ENCODE results near the gene IER5.
"Not testable (repeated sequence)": the region's sequence is repeated elsewhere in the genome, so short reads cannot be mapped to it uniquely, and the experiment has no call there.

Gene IER5

DNA sequence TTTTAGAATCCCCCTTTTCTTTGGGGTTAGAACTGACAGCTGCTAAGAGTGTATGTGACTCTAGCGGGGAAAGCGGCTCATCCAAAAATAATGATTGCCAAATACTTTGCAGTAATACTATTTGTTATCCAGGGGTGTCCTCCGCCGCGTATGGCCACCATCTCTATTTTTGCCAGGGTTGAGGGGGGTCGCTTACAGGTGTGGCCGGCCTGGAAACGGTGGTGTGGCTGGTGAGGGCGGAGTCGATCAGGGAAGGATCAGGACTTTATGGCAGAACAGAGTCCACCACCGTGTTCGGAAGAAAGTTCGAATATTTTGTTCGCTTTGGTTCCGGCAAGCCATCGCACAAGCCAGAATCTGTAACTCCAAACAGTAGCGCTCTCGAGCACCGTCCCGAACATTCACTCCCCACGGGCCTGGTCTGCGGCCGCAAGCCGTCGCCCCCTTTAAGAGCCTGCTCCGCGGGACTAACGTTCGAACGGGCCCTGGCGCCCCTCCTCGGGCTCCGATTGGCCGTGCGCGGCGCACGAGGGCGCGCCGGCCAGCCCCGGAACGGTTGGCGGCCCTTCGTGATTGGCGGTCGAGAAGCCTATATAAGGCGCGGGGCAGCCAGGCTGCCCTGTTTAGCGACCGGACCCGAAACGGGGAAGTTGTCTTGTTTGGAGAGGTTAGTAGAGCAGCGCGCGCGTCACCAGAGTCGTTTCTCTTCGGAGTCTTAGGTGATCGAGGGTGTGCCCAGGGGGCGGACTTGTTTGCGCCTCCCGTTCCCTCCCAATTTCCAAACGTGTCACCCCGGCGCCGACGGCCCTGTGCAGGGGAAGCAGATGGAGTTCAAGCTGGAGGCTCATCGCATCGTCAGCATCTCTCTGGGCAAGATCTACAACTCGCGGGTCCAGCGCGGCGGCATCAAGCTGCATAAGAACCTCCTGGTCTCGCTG lies at the start of gene IER5:
Gene IER5 (plus strand): TSS at position 622 of the 938 bp plus-strand sequence. CDS start 203 bp downstream, at position 825.
- peak; percentile 92 to 93 for DNase-seq (ENCODE audit: low read depth in 2 of 2)

DNA sequence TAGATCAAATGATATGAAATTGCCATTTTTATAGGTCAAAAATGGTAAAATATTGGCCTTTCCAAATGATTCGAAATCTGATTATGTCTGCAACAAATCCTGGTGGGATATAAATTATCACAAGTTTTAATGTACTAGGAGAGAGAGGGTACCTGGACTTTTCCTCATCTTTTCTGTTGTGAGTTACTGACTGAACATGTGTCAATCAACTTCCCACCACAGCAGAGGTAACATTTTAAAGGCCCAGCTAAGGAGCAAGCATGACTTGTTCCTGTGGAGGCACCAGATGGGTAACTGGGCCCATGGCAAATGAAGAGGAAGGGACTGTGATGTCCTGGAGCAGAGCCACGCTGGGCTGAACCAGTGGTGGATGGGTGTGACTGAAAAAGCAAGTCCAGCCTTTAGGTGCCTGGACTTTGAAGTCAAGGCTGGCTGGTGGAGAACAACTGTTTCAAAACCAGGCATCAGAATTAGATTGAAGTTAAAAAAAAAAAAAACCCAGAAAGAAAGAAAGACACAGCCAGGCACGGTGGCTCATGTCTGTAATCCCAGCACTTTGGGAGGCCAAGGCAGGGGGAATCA lies 48.1 kb upstream of the IER5 start:
- no peak for DNase-seq (ENCODE audit: low read depth in 2 of 2)

DNA sequence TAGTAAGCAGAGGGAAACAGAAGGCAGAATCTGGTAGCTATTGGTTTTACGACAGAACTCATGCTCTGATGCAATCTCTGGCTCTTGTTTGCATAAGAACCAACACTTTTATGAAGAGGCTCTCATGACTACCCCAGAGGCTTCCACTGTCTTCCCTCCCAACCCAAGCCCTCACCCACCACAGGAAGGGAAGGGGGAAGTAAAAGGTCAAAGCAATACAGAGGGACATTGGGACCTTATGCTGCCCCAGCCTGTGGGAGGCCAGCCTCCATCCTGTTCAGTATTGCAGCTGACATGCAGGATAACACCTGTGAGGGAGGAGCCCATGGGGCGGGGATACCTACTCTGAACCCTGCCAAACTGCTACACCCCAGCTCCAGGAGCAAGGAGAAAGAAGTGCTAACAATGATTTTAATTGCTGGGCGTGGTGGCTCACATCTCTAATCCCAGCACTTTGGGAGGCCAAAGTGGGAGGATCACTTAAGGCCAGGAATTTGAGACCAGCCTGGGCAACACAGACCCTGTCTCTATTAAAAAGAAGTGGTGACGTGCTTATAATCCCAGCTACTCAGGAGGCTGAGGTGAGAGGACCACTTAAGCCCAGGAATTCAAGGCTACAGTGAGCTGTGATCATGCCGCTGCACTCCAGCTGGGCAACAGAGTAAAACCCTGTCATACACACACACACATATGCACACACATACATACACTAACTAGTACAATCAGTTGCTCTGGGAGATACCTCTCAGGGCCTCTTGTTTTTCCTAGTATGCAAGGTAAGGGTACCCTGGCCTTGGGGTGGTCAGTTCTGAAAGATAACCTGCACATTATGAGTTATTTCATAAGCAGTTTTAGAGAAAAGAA lies 45.2 kb upstream of the IER5 start:
- DNase-seq (ENCODE audit: low read depth in 2 of 2): no peak

DNA sequence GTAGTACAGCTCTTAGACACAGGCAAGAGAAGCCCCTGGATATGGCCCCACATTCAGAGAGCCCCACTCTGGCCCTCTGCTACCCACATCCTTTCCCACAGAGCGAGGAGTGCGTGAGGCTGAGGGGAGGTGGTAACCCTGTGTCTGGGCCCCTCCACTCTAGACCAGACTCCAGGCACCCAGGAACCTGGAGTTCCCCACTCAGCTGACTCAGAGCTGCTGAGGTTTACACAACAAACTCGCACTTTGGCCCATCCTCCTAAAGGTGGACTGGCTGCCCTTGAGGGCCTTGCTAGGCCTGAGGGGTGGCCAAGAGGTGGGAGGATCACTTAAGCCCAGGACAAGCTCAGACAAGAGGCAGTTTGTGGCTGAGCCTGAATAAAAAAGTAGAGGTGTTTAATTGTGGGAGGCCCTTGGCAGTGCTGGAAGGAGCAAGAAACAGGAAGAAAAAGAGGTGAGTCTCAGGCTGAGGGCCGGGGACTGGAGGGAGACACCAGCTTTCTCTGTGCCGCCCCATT lies 44.0 kb upstream of the IER5 start:
- DNase-seq (ENCODE audit: low read depth in 2 of 2): peak in 1 of 2 donors; percentile 37

DNA sequence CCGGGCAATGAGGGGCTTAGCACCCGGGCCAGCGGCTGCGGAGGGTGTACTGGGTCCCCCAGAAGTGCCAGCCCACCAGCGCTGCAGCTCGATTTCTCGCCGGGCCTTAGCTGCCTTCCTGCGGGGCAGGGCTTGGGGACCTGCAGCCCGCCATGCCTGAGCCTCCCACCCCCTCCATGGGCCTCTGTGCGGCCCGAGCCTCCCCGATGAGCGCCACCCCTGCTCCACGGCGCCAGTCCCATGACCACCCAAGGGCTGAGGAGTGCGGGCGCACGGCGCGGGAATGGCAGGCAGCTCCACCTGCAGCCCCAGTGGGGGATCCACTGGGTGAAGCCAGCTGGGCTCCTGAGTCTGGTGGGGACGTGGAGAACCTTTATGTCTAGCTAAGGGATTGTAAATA lies 42.6 kb upstream of the IER5 start:
- not testable (repeated sequence) for DNase-seq (ENCODE audit: low read depth in 2 of 2)

DNA sequence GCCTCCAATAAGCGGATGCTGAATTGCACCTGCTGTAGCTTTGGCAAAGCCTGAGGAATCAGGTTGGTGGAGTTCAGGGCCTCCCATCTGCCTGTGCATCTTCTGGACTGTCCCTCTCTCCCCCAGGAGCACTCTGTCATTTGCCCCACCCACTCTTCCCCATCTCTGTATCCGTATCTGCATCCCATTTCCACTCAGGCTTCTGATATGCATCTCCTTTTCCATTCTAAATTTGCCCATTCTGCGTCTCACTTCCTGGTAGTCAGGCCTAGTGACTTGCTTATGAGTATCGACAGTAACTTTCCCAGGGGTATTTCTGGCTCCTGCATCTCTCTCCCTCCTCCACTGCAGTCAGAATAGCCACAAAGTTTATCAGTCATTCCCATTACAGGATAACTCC lies 39.1 kb upstream of the IER5 start:
- DNase-seq (ENCODE audit: low read depth in 2 of 2): no peak

DNA sequence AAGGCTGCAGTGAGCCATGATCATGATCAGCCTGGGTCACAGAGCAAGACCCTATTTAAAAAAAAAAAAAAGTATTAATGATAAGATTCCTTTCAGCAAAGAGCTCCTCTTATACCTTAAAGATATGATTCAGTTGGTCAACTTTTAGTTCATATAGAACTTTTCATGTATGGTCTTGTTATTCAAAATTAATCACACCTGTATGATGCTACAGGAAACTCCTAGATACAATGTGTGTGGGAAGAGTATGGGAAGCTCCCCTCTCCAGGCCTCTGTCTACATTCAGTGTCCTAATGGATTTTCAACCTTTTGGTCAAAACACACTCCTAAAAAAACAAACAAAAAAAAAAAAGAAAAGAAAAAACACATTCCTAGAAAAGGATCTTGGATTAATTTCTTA lies 37.6 kb upstream of the IER5 start:
- DNase-seq (ENCODE audit: low read depth in 2 of 2): no peak

DNA sequence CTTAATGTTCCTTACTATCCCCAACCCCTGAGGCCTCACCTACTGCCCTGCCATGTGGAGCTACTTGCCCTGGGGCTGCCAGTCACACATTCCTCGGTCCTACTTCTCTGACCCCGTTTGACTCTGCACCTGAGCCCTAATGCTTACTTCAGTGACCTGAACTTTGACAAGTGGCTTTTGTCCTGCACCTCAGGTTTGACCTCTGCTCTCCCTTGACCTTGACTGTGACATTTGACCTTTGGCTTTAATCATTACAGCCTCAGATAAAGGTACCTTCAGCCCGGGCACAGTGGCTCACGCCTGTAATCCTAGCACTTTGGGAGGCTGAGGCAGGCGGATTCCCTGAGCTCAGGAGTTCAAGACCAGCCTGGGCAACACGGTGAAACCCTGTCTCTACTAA lies 31.9 kb upstream of the IER5 start:
- DNase-seq (ENCODE audit: low read depth in 2 of 2): no peak

DNA sequence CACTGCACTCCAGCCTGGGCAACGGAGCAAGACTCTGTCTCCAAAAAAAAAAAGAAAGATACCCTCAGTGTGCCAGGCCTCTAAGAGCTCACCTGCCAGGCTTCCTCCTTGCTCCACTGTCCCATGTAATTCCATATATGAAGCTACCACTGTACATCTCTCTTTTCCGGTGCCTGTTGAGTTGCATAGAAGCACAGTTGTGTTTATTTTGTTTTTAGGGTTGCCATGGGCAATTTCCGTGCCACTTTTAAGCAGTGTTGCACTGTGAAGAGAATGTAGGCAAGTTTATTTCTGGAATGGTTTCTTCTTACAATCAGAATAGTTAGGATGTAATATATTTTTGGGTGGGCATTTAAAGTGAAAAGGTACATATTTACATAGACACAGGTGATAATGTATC lies 31.4 kb upstream of the IER5 start:
- DNase-seq (ENCODE audit: low read depth in 2 of 2): no peak

DNA sequence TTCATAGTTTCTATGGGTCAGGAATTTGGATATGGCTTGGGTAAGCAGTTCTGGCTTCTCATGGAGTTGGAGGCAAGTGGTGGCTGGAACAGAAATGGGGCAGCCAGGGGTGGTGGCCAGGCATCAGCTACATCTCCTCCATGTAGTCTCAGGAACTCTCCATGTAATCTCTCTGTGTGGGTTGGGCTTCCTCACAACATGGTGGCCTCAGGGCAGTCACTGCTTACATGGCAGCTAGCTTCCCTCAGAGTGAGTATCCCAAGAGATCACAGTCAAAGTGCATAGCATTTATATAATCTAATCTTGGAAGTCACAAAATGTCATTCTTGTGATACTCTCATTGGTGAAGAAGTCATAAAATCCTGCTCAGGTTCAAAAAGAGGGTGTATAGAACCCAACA lies 29.1 kb upstream of the IER5 start:
- no peak for DNase-seq (ENCODE audit: low read depth in 2 of 2)

DNA sequence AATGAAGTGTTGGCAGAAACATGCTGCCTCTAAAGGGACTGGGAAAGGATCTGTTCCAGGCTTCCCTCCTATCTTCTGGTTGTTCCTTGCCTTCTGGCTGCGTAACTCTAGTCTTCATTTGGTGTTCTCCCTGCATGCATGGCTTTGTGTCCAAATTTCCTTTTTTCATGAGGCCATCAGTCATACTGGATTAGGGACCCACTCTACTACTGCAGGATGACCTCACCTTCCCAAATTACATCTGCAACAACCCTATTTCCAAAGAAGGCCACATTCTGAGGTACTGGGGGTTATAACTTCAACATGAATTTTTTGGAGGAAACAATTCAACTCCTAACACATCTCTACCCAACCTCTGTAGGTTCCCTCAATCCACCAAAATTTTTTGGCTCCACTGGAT lies 28.4 kb upstream of the IER5 start:
- DNase-seq (ENCODE audit: low read depth in 2 of 2): no peak

DNA sequence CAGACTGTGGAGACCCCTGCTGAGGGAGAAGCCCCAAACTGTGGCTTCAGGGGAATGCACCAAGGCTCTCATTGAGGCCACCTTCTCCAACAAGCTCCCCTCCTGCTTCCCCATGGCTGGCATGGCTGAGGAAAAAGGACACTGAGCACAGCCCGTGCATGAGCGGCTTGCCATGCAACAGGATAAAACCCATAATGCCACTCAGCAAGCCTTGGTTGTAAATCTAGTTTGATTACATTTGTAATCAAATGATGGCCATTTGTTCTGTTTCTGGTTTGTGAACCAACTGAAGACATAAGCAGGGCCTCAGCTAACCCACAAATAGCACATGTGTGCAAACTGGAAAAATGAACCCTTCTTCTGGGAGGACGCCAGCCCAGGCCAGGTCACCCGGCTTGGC lies 27.6 kb upstream of the IER5 start:
- not testable (repeated sequence) for DNase-seq (ENCODE audit: low read depth in 2 of 2)

DNA sequence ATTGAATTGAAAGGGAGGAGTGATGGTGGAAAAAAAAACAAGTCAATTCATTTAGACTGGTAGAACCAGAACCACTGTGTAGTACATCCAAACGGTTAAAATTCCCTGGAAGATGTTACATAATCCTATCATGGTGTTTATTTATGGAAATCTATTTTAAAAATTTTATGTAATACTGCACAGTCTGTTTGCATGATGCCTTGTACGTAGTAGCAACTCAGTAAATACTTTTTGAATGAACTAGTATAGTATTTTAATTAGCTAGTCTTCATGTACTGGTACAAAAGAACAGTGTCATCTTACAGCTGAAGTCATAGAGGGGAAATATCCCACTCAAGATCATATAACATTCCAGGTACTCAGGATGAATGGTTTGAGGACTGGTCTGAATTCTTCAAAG lies 27.0 kb upstream of the IER5 start:
- DNase-seq (ENCODE audit: low read depth in 2 of 2): no peak

DNA sequence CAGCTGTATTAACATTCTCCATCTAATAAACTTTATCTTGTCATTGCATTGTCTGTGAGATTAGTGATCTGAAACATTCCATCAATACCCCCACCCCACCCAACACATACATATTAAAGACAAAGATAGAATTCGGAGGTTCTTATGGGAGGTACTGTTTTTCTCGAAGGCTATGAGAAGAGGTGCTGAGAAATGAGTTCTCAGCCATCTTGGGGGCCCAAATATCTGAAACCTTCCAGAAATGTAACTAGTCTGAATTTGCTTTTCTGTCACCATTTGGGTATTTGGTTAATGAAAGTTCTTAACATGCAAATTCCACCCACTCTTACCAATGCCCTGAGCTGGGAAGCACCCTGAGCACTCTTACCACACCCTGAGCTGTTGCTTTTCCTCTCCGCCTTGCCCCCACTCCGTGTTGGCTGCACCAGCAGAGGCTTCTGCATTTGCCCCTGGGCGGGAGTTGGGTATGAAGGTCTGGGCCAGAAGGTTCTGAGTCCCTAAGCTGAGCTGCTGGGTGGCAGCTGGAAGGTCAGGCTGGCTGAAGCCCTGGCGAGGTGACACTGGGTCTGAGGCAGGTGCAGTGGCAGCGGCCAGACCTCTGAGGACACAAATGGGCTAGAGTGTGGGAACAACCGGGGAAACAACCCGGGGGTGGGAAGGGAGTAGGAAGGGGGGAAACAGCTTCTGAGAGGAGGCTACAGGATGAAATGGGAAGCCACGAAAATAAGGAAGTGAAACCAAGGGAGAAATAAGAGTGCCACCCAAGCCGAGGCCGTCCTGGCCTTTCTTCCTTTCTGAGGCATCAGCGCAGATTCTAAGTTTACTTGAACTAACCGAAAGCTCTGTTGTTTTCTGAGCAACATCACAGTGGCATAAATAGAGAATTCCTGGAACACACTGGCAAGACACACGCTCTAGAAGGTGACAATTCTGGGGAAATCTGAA lies 26.3 kb upstream of the IER5 start:
- peak in 1 of 2 donors; percentile 14 for DNase-seq (ENCODE audit: low read depth in 2 of 2)

DNA sequence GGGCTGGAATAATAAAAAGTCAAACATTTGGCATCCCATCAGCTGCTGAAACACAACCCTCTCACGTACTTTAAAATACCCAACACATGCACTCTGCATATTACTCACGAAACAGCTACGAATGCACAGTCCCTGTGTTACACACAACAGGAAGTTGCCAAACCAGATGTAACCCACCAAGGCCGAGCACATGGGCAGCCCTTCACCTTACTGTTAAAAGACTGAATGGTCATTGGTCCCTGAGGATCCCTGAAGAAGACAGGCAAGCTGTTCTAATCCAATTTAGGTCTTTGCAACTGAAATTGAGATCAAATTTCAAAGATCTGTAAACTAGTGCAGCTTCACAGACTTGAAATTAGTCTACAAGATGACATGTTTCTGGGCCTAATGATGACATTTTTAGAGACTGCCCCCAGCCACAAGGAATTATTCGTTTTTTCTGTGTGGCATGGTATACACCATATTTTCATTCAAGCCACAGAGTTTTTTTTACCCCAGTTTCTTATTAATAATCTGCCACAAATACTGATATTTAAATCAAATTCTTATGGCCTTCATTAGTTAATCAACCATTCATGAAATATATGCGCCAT lies 25.6 kb upstream of the IER5 start:
- DNase-seq (ENCODE audit: low read depth in 2 of 2): peak in 1 of 2 donors; percentile 18

DNA sequence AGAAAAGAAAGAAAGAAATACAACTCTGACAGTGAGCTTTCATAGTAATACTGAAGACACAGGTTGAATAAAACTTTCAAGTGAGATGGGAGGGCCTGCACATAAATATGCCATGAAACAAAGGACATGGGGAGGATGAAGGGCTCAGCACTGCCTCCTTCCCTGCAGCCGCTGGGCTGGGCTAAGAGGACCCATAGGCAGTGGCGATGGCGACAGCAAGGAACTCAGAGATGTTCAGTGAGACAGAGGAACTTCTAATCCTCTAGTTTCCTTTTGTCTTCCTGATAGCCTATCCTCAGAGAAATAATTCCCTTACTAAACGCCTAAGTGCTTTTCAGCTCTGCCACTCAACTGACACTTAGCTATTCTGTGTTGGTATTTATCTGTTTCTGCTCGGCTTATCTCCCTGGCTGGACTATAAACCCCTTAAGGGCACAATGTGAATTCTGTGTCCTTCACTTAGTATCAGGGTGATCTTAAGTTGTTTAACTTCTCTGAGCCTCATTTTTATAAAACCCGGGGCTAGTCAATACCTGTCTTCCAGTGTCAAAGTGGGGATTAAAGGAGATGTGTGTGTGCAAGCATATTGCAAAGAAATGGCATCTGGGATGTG lies 24.4 kb upstream of the IER5 start:
- DNase-seq (ENCODE audit: low read depth in 2 of 2): no peak

DNA sequence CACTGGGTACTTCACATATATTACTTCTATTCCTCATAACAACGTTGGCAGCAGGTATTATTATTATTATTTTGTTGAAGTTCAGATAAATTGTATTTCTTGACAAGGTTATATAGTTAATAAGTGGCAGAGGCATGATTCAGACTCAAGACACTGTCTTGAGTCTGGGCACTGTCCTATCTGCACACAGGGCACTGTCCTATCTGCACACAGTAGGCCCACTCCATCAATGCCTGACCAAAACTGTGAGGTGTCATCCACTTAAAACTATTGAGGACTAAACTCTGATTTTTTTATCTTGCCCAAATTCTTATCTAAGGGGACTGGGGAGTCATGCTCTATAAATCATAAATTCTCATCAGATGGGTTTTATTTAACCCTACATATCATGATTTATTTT lies 23.8 kb upstream of the IER5 start:
- no peak for DNase-seq (ENCODE audit: low read depth in 2 of 2)

DNA sequence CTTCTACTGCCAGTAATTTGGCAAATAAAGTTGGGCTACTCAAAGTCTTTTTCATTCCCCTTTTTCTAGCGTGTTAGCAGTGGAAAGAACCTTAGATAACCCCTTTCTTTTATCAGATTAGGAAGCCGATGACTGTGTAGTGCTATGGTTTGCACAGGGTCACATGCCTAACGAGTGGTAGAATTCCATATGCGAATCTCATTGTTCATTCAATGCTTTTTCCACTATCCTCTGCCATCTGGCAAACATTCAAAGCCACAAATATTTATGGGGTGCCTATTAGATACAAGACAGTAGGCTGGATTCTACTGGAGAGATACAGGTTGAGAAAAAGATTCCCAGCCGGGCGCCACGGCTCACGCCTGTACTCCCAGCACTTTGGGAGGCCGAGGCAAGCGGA lies 14.9 kb upstream of the IER5 start:
- DNase-seq (ENCODE audit: low read depth in 2 of 2): no peak

DNA sequence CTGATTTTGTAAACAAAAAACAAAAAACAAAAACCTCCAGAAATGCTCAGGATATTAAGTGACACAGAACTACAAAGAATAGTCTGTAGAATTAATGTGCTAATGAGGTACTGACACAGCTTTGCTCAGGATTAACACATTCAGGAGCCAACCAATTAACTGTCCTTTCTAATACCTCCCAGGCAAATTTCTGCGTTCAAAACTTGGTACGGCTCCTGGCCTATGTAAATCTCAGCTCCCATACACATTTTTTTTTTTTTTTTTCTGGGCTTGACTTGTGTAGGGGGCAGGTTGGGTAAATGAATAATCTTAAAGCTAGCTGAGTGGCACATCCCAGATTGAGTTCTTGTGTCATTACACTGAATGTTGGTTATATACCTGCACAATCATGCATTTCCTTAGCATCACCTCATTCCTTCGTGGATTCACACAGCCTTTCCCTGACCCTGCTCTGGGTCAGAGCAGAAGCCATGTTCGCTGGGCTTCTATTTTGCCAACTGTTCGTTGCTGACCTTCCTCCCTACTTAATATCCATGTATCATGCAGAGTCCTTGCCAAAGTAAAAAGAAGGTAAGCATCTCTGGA lies 12.6 kb upstream of the IER5 start:
- DNase-seq (ENCODE audit: low read depth in 2 of 2): no peak

DNA sequence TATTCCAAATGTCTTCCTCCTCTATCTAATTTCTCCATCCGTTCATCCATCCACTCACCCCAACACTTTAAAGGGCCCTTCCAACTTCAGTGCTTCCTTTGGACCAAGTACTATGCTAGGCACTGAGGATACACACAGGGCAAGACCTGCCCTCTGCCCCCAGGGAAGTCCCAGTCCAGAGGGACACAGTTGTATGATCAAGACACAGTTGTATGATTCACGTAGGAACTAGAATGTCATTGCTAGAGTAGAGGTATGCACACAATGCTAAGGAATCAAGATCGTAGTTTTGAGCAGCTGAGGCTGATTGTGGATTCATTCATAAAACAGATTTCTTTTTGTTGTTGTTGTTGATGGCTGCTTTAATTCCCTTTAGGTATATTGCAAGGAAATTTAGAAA lies 11.6 kb upstream of the IER5 start:
- DNase-seq (ENCODE audit: low read depth in 2 of 2): no peak

Measured in stimulated activated CD8-positive, alpha-beta memory T cell treated with anti-CD3 and anti-CD28 coated beads, Interleukin-15, amount 100 ng/mL, for 4 hours (primary cell).